C4-2B (cell line): ENCODE data around the gene LTBP1.

ENCODE experiments used
- ZFX ChIP-seq: fragments of 450-650 bp; IDR thresholded peaks from 2 replicates; pipeline ENCODE4 v1.6.1; 2017
- TF ChIP-seq, protein P1 (sequence below): fragments of 450-650 bp; conservative IDR thresholded peaks from 2 replicates; pipeline ENCODE4 v1.5.1; 2017; ENCODE audit warnings: mild to moderate bottlenecking

DNA sequence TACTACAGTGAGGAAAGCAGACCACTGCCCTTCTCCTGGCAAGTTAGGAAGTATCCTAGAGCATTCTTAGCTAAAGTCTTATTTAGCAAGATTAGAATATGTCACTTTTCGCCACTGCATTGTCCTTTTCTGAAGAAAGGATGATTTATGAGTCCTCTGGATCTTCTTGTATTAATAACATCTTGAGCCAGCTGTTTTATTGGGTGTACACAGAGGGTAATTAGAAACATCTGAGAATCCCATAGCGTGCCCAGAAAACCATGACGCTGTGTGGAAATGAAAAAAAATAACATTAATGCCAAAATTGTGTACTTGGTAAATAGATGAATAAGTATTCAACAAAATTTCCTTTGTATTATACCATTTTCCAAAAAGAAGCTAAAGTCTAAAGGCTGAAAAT lies 198.7 kb downstream of the LTBP1 start:
- TF ChIP-seq, protein P1, sequence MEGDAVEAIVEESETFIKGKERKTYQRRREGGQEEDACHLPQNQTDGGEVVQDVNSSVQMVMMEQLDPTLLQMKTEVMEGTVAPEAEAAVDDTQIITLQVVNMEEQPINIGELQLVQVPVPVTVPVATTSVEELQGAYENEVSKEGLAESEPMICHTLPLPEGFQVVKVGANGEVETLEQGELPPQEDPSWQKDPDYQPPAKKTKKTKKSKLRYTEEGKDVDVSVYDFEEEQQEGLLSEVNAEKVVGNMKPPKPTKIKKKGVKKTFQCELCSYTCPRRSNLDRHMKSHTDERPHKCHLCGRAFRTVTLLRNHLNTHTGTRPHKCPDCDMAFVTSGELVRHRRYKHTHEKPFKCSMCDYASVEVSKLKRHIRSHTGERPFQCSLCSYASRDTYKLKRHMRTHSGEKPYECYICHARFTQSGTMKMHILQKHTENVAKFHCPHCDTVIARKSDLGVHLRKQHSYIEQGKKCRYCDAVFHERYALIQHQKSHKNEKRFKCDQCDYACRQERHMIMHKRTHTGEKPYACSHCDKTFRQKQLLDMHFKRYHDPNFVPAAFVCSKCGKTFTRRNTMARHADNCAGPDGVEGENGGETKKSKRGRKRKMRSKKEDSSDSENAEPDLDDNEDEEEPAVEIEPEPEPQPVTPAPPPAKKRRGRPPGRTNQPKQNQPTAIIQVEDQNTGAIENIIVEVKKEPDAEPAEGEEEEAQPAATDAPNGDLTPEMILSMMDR = no peak
- no peak for TF ChIP-seq ZFX
